Panc1 (cell line): ENCODE measurements around the gene DPH3. TPM values are rescaled to one million over a fixed set of nuclear protein-coding genes. Genes with fewer than 3 reads are reported as not detected.
"Not testable (repeated sequence)": the region's sequence is repeated elsewhere in the genome, so short reads cannot be mapped to it uniquely, and the experiment has no call there.

Experiments
- ATAC-seq: fragments of 200-7000 bp; cut with Tn5 transposase; 2 replicates; pipeline ENCODE4 v1.9.1; 2020; ENCODE audit warnings: mild to moderate bottlenecking, moderate library complexity
- BruUV-seq: library from RNA; stranded (reverse); fragments of 400-500 nt; replicated peaks from 2 replicates; lab custom pipeline; 2021; lab: Mats Ljungman, UMichigan
- CTCF ChIA-PET: fragments of 300-600 bp; sonication (Branson Sonifier 250); formaldehyde crosslinking; loops from one replicate; lab custom pipeline; 2022; ENCODE audit warnings: antibody characterized with exemption; lab: Charles Lee
- POLR2A ChIA-PET: fragments of 300-600 bp; sonication (Branson Sonifier 250); formaldehyde crosslinking; loops from one replicate; lab custom pipeline; 2022; ENCODE audit warnings: antibody characterized with exemption; lab: Charles Lee
- DNase-seq: peaks from one replicate; pipeline ENCODE4 v3.0.0-alpha.2; 2010; ENCODE audit warnings: low read depth, low spot score
- H3K27ac ChIP-seq: 2 replicates; pipeline ENCODE4 v1.5.1; 2011; ENCODE audit warnings: mild to moderate bottlenecking, low read length, inconsistent platforms
- H3K27me3 ChIP-seq: fragments of 200-500 bp; sonication (Bioruptor generic); 2 replicates; pipeline ENCODE4 v1.6.0; 2014; ENCODE audit warnings: low read length, inconsistent platforms; ENCODE audit not compliant: control insufficient read depth, insufficient read depth
- H3K36me3 ChIP-seq: fragments of 200-500 bp; sonication (Bioruptor generic); 2 replicates; pipeline ENCODE4 v1.5.1; 2014; ENCODE audit warnings: inconsistent platforms, mild to moderate bottlenecking, low read length, moderate library complexity; ENCODE audit not compliant: control insufficient read depth, insufficient read depth
- H3K4me1 ChIP-seq: 2 replicates; pipeline ENCODE4 v1.5.1; 2011; ENCODE audit warnings: inconsistent platforms, mild to moderate bottlenecking, low read length, moderate library complexity; ENCODE audit not compliant: control insufficient read depth, insufficient read depth
- H3K4me3 ChIP-seq, 2 experiments: 2 replicates each; pipeline ENCODE4 v1.5.1; 2011 to 2012; ENCODE audit warnings: low read depth in 2 of 2, low read length in 2 of 2, mild to moderate bottlenecking in 2 of 2, inconsistent platforms in 1 of 2, moderate library complexity in 1 of 2
- H3K9me3 ChIP-seq: fragments of 200-500 bp; sonication (Bioruptor generic); 2 replicates; pipeline ENCODE4 v1.5.1; 2014; ENCODE audit warnings: low read depth, mild to moderate bottlenecking, inconsistent platforms, low read length, moderate library complexity; ENCODE audit not compliant: control insufficient read depth, insufficient read depth
- POLR2AphosphoS5 ChIP-seq: IDR thresholded peaks from 2 replicates; pipeline ENCODE4 v1.6.1; 2012; ENCODE audit warnings: mild to moderate bottlenecking, low read depth, low read length, moderate library complexity
- SIN3A ChIP-seq: IDR thresholded peaks from 2 replicates; pipeline ENCODE4 v1.6.1; 2012; ENCODE audit warnings: low read depth, mild to moderate bottlenecking, low read length, moderate library complexity, borderline replicate concordance; ENCODE audit not compliant: insufficient read depth
- TCF7L2 ChIP-seq: IDR thresholded peaks from 2 replicates; pipeline ENCODE4 v1.6.1; 2011; ENCODE audit warnings: mild to moderate bottlenecking, low read depth, low read length, inconsistent platforms
- in situ Hi-C: cut with HindIII; loops from 2 replicates; pipeline ENCODE4 v1.10.0; 2016; ENCODE audit warnings: low sequenced_read_pairs, low pct_unique_long_range_greater_than_20kb
- intact Hi-C: fragments of 100-400 bp; cut with micrococcal nuclease; formaldehyde crosslinking; loops from one replicate; pipeline ENCODE4 v1.10.0; 2022; ENCODE audit not compliant: unreplicated experiment
- total RNA-seq: library from RNA; stranded (reverse); gene quantifications from one replicate; pipeline ENCODE4 v1.2.1, GENCODE V29; 2021; ENCODE audit not compliant: unreplicated experiment
- TF ChIP-seq, protein P1 (sequence below), 2 experiments: IDR thresholded peaks; 2 replicates each; pipeline ENCODE4 v1.6.1; 2011 to 2012; ENCODE audit warnings: low read depth in 2 of 2, control low read depth in 1 of 2, low read length in 1 of 2, mild to moderate bottlenecking in 1 of 2, moderate library complexity in 1 of 2; ENCODE audit not compliant: insufficient read depth in 1 of 2
- TF ChIP-seq, protein P2 (sequence below): fragments of 450-650 bp; IDR thresholded peaks from 2 replicates; pipeline ENCODE4 v1.5.1; 2017; ENCODE audit warnings: mild to moderate bottlenecking

The DPH3 gene
- total RNA-seq, 1 experiment from 2014 or later: 16.5 TPM

DNA sequence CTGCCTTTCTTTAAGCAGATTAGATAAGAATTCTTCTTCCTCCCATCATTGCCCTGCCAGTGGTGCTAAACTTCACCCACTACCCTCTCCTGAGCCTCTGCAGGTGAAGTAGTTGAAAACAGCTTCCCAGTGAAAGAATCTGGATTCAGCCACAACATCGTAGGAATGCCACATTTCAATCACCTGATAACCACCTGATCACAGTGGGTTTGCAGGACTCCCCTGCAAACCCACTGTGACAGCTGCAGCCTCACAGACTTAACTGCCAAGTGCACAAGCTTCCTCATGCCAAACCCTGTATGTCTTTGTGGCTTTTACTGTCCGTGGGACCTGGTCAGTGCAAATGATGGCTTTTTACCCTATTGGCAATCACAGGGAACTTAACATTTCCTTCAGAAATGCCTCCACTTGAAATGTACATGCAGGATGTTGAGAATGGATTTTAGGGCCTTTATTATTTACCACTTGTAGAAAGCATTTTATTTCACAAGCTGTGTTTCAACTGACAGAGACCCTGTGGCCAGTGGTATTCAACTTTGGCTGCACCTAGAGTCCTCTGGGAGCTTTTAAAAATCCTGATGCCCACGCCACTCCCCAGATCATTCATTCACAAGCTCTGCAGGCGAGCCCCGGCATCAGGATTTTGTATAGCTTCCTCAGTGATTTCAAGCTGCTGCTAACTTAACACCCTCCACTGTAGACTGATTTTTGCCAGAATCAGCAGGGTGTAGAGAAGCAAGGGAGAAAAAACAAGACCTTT lies 49.3 kb upstream of the DPH3 start:
- no peaks in the 10 kb centered on the region for H3K9me3 ChIP-seq
- ATAC-seq (no peak), DNase-seq (no peak)
- TF ChIP-seq, protein P1, sequence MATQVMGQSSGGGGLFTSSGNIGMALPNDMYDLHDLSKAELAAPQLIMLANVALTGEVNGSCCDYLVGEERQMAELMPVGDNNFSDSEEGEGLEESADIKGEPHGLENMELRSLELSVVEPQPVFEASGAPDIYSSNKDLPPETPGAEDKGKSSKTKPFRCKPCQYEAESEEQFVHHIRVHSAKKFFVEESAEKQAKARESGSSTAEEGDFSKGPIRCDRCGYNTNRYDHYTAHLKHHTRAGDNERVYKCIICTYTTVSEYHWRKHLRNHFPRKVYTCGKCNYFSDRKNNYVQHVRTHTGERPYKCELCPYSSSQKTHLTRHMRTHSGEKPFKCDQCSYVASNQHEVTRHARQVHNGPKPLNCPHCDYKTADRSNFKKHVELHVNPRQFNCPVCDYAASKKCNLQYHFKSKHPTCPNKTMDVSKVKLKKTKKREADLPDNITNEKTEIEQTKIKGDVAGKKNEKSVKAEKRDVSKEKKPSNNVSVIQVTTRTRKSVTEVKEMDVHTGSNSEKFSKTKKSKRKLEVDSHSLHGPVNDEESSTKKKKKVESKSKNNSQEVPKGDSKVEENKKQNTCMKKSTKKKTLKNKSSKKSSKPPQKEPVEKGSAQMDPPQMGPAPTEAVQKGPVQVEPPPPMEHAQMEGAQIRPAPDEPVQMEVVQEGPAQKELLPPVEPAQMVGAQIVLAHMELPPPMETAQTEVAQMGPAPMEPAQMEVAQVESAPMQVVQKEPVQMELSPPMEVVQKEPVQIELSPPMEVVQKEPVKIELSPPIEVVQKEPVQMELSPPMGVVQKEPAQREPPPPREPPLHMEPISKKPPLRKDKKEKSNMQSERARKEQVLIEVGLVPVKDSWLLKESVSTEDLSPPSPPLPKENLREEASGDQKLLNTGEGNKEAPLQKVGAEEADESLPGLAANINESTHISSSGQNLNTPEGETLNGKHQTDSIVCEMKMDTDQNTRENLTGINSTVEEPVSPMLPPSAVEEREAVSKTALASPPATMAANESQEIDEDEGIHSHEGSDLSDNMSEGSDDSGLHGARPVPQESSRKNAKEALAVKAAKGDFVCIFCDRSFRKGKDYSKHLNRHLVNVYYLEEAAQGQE (IDR thresholded peaks at IDR 0.05; ENCODE audit: insufficient read depth in 1 of 2, low read depth in 2 of 2, low read length in 1 of 2): no peak
- no peak for TF ChIP-seq POLR2AphosphoS5
- TF ChIP-seq, protein P2, sequence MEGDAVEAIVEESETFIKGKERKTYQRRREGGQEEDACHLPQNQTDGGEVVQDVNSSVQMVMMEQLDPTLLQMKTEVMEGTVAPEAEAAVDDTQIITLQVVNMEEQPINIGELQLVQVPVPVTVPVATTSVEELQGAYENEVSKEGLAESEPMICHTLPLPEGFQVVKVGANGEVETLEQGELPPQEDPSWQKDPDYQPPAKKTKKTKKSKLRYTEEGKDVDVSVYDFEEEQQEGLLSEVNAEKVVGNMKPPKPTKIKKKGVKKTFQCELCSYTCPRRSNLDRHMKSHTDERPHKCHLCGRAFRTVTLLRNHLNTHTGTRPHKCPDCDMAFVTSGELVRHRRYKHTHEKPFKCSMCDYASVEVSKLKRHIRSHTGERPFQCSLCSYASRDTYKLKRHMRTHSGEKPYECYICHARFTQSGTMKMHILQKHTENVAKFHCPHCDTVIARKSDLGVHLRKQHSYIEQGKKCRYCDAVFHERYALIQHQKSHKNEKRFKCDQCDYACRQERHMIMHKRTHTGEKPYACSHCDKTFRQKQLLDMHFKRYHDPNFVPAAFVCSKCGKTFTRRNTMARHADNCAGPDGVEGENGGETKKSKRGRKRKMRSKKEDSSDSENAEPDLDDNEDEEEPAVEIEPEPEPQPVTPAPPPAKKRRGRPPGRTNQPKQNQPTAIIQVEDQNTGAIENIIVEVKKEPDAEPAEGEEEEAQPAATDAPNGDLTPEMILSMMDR: no peak
- no peak for TF ChIP-seq SIN3A
- no peak for TF ChIP-seq TCF7L2
- no peaks in the 10 kb centered on the region for H3K27me3 ChIP-seq
- no TSS peak for BruUV-seq
- no peak overlapping the region for H3K27ac ChIP-seq
- POLR2A ChIA-PET: interaction anchor here (0.6 kb wide), 1 partner anchor 164 kb away, joined by 3 read pairs; no protein-coding TSS in a partner anchor
- intact Hi-C loops: no loop called here
- H3K4me3 ChIP-seq: no peak overlapping the region
- H3K4me1 ChIP-seq: no peaks in the 10 kb centered on the region
- H3K36me3 ChIP-seq: no peaks in the 10 kb centered on the region
- CTCF ChIA-PET: no interaction called here
- in situ Hi-C loops: no loop called here

DNA sequence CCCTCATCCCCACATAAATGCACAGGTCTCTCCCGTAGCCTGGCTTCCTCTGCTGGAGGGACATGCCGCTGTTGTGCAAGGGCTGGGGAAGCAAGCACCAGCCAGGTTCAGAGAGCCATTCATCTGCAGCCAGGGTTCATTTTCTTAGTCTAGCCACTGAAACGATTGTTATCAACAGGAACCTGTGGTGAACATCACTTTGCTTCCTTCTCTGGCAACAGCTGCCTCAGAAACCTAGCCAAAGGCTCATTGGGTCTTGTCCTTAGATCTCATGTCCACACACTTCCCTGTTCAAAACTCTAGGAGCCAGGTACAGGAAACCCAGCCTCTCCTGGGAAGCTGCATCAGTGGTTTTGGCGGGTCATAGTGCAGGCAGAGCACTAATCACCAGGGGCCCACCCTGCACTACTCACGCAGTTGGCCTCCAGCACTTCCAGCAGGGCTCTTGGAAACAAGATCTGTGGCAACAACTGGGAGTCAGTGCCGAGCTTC lies 47.3 kb upstream of the DPH3 start:
- Histone ChIP-seq H3K4me1 (no peaks in the 10 kb centered on the region), H3K27ac (no peak overlapping the region), H3K9me3 (no peaks in the 10 kb centered on the region), H3K36me3 (no peaks in the 10 kb centered on the region), H3K4me3 (no peak overlapping the region), H3K27me3 (no peaks in the 10 kb centered on the region)
- intact Hi-C loops: no loop called here
- no TSS peak for BruUV-seq
- TF ChIP-seq, protein P2: no peak
- TF ChIP-seq SIN3A (no peak), POLR2AphosphoS5 (no peak), TCF7L2 (no peak)
- TF ChIP-seq, protein P1 (IDR thresholded peaks at IDR 0.05; ENCODE audit: insufficient read depth in 1 of 2, low read depth in 2 of 2, low read length in 1 of 2): no peak
- ATAC-seq (no peak), DNase-seq (no peak)
- in situ Hi-C loops: no loop called here
- ChIA-PET CTCF (interaction anchor here (0.5 kb wide), 1 partner anchor 44 kb away, joined by 14 read pairs; no protein-coding TSS in a partner anchor), POLR2A (no interaction called here)

DNA sequence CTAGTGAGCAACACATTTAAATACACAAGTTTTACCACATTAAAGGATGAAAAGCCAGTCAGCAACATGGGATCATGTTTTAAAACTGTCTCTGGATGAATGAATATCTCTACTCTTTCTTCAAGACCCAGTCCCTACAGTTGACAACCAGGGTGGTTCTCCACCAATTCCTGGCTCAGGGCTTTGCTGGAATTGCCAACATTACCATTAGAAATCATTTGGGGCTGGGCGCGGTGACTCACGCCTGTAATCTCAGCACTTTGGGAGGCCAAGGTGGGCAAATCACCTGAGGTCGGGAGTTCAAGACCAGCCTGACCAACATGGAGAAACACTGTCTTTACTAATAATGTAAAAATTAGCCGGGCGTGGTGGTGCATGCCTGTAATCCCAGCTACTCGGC lies 45.7 kb upstream of the DPH3 start:
- H3K4me1 ChIP-seq, H3K9me3 ChIP-seq, H3K4me3 ChIP-seq, BruUV-seq, CTCF ChIA-PET, ATAC-seq, POLR2A ChIA-PET, H3K27ac ChIP-seq, H3K27me3 ChIP-seq, in situ Hi-C loops, DNase-seq, H3K36me3 ChIP-seq, intact Hi-C loops: not testable (repeated sequence)
